ENCODE data around the gene SNX21.
"Not testable (repeated sequence)": the region's sequence is repeated elsewhere in the genome, so short reads cannot be mapped to it uniquely, and the experiment has no call there.

SNX21 gene, protein sequence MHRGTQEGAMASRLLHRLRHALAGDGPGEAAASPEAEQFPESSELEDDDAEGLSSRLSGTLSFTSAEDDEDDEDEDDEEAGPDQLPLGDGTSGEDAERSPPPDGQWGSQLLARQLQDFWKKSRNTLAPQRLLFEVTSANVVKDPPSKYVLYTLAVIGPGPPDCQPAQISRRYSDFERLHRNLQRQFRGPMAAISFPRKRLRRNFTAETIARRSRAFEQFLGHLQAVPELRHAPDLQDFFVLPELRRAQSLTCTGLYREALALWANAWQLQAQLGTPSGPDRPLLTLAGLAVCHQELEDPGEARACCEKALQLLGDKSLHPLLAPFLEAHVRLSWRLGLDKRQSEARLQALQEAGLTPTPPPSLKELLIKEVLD

DNA sequence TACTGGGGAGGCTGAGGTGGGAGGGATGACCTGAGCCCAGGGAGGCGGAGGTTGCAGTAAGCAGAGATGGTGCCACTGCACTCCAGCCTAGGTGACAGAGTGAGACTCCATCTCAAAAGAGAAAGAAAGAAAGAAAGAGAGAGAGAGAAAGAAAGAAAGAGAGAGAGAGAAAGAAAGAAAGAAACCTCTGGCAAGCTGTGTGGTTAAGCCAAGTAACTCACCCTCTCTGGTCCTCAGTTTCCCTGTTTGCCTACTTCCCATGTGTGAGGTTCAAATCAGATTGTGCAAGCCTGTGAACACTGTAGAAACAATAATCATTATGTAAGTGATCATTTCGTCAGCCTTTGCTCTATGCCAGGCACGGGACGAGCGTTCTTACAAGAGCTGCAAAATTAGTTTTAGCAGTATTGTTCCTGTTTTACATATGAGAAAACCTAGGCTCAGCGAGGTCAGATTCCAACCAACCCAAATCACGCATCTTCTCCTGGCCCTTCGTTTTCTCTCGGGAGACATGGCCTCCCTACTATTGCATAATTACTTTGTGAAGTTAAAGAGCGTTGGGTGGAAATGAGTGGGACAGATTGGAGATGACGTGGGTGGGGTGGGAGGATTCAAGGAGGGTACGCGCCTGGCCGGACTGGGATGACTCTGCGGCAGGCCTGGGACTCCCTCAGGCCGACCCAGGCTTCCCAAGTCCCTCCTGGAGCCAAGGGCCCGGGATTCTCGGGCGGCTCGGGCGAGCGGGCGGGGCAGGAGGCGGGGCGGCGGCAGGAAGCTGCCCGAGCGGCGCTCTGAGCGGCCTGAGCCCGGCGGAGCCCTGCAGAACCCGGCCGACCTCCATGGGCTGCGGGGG lies at the start of gene SNX21:
Gene SNX21, plus strand, starts transcription at position 770 of the 853 bp plus-strand sequence. CDS start 121 bp downstream, outside the sequence.
- DNase-seq, result peak; percentile 21

DNA sequence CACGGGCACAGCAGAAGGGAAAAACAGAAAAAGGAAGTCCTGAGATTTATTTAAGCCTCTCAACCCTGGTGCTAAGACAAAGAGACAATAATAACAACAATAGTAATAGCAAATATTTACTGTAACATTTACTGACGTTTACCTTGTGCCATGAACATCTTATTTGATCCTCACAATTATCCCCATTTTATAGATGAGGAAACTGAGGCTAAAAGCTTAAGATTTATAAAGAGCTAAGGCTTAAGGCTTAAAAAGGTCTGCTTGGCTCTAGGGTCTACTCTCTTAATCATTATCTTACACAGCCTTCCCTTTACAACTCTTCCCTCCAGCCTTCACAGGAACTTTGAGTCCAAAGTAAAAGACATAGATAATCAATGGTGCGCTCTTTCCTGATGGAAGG lies 45.2 kb upstream of the SNX21 start:
- no peak for DNase-seq

DNA sequence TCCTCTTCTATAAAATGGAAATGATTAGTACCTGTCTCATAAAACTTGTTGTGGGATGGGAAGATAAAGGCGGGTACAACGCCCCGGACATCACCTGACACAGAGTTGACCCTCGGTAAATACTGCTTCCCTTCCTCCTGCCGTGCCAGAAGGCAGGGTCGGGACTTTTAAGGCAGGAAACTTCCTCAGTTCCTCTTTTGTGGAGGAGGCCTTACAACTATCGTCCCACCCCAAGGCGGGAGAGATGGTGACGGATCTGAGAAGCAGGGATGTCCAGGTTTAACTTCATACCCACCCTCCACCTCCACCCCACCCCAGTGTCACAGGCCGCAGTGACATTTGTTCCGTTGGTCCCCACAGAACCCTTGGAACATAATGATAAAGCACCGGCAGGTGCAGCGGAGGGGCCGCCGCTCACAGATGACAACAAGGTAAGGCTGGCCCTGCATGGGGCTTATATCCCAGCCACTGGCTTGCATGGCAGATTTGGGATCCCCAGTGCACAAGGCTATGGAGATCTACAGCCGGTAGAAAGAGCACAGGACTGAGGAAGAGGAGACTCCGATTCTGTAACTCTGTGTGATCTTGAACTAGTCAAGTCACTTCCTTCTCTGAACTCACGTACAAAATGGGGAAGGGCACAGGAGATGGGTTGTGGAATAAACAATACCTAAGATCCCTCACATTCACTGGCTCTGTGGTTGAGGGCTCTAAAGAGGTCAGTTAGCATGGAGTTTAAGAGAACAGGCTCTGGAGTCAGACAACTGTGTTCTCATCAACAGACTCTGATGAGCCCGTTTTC lies 41.1 kb upstream of the SNX21 start:
- no peak for DNase-seq

DNA sequence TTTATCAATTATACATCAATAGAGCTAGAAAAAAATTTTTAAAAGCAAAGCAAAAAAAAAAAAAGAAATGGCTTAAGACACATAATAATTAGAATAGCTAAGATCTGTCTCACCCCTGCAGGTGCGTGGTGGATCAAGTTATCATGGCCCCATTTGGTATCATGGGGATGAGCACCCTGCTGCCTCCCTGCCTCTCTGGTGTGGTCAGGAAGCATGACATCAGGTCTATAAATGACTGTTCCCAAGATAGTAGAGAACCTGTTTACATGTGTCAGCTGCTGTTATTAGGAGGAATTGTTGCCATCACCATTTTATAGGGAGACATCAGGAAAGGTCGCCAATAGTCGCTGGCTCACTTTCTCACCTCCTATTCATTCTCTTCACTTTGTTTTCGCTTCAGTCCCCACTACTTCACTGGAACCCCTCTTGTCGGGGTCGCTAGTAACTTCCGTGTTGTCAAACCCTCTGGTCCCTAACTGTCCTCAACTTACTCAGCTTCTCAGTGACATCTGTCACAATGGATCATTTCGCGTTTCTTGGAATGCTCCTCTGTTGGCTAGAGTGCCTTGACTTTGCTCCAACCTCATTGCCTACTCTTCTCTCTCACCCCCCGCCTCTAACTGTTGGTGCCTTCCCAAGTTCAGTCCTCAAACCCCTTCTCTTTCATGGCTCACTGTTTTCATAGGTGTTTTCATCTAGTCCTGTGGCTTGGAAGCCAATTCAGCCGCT lies 37.1 kb upstream of the SNX21 start:
- no peak for DNase-seq

DNA sequence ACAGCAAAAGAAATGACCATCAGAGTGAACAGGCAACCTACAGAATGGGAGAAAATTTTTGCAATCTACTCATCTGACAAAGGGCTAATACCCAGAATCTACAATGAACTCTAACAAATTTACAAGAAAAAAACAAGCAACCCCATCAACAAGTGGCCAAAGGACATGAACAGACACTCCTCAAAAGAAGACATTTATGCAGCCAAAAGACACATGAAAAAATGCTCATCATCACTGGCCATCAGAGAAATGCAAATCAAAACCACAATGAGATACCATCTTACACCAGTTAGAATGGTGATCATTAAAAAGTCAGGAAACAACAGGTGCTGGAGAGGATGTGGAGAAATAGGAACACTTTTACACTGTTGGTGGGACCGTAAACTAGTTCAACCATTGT lies 36.1 kb upstream of the SNX21 start:
- not testable (repeated sequence) for DNase-seq

DNA sequence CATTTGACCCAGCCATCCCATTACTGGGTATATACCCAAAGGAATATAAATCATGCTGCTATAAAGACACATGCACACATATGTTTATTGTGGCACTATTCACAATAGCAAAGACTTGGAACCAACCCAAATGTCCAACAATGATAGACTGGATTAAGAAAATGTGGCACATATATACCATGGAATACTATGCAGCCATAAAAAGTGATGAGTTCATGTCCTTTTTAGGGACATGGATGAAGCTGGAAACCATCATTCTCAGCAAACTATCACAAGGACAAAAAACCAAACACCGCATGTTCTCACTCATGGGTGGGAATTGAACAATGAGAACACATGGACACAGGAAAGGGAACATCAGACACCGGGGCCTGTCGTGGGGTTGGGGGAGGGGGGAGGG lies 35.6 kb upstream of the SNX21 start:
- not testable (repeated sequence) for DNase-seq

DNA sequence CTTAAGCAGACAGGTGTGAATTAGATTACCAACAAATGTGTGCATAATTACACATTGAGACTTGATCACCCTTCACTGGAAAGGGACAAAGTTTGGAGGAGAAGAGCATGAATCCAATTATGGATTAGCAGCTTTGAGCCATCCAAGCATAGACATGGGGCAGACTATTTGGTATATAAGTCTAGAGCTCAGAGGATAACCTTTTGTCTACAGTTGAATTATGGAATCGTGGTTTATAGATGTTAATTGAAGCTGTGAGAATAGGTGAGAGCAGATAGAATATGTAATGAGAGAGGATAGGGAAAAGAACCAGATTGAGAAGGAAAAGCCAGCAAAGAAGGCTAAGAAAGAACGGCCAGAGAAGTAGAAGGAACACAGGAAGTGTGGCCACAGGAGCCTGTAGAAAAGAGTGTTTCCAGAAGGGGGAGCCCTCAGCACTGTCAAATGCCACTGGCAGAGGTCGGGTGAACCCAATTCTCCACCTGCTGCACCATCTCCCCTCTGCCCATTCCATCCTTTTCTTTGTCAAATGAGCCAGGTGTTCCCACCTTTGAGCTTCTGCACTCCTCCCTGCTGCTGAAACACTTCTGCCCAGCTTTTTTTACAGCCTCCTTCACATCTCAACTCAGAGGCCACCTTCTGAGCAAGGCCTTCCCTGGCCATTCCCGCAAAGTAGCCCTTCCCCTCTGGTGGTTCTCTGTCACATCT lies 34.5 kb upstream of the SNX21 start:
- DNase-seq, result peak; percentile 55

DNA sequence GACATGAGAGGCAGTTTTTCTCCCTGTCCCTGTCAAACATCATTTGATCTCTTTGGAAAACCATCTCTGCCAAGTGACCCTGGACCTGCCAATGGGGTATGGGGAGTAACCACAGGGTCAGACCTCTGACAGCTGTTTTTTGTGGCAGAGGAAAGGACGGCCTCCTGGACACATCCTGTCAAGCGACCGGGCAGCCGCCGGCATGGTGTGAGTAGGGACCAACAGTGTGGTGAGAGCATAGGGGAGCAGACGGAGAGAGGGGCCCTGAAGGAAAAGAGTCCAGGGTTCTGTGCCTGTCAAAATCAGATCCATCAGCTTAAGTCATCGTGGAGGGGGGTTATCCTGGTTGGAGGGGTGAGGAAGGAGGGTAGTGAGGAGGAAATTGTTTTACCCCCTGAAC lies 31.7 kb upstream of the SNX21 start:
- no peak for DNase-seq

DNA sequence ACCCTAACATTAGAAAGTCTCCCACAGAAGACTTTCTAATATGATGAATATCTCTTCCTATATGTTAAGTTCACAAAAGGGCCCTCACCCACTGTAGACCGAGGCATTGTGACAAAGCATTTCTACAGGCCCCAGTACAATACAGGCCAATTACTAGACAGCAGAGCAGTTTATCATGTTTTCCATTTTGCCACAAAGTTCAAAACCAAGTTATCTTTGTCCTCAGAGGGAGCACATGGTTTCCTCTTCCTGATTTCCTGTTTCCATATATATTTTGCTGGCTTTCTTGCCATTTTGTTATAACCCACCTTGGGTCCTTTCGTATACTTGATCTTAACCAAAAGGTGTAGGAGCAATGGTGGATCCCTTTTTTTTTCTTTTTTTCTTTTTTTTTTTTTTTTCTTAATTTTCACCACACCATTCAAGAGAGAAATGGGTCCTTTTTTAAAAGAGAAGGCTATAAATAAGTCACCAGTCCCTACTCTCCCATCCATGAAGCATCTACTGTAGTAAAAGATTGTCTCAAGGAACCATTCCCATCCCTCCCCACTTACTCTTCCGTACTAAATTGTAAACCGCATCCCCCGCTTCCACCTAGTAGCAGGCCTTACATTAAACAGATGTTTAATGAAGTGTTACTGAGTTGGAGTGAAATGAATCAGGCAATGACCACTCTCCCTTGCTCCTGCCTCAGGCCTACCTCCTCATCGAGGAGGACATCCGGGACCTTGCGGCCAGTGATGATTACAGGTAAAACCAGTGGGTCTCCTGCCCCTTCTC lies 23.2 kb upstream of the SNX21 start:
- DNase-seq, result no peak

DNA sequence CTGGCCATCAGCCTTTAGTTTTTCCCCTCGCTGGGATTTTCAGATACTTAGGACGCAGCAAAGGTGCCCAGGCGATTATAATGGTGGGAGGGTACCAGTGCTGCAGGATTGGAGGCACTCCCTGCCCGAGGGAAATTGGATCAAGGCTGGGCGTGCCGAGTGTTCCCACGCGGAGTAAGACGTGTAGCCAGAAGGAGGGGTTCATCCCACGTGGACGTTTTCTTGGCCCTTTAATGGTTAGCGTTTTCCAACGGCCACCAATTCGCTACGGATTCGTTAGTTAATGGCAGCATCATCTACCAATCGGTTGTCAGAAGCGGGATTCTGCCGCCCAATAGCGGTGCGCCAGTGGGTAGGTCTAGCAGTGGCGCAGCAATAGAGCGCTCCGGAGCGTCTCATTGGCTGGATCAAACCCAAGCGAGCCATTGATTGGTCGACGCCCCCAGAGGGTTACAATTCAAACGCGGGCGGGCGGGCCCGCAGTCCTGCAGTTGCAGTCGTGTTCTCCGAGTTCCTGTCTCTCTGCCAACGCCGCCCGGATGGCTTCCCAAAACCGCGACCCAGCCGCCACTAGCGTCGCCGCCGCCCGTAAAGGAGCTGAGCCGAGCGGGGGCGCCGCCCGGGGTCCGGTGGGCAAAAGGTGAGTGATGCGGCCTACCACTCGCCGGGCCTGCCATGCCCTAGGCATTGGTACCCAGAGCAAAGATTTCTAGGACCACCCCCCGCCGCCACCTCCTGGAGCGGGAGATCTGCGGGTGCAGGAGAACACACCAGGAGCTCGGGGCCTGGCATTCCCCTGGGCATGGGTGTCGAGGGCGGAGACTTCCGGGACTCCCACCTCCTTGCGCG lies 21.2 kb upstream of the SNX21 start, which contains the start of gene UBE2C:
Gene UBE2C, plus strand, starts transcription at position 488 of the 849 bp plus-strand sequence. Its CDS starts 52 bp downstream, at position 540.
- peak; percentile 98 for DNase-seq

DNA sequence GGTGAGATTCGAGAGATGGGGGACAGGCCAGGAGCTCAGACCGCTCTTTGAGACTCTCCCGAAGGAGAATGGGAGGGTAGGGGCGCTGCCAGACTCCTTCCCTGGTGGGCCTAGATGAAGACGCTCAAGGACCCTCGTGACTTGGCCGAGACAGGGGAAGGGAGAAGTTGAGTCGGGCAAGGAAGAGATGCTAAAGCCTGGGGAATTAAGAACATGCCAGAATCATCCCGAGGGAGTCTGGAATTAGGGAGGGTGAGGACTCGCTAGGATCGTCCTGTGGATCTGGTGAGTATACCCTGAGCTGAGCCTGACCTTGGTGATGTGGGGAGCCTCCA lies 20.6 kb upstream of the SNX21 start:
- DNase-seq, result no peak

DNA sequence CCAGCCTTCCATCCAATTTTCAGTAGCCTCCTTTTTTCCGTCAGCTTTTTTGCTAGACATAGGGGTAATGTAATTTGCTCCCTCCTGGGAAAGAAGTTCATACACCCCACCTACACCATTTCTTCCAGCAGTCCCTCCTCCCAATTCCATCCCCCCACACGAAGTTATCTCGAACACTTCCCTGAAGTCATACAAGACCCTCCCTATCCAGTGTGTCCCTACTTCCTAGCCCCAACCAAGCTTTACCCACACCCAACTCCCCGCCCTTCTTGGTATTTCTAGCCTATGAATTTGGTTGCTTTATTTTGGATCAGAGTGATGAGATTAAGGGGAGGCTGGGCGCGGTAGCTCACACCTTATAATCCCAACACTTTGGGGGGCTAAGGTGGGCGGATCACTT lies 20.1 kb upstream of the SNX21 start:
- no peak for DNase-seq

DNA sequence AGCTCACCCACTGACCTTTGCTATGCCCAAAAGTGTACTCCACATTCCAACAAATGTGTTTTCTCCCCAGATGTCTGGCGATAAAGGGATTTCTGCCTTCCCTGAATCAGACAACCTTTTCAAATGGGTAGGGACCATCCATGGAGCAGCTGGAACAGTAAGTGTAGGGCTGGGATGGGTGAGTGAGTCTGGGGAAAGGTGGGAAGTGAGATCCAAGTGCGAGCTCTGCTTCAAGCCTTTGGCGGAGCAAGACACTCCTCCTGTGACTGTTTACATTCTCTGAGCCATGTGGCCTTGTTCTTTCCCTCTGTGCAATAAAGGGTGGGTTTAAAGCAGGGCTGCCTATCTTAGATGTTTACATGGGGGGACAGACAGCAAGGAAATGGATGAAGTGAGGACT lies 19.3 kb upstream of the SNX21 start:
- no peak for DNase-seq

DNA sequence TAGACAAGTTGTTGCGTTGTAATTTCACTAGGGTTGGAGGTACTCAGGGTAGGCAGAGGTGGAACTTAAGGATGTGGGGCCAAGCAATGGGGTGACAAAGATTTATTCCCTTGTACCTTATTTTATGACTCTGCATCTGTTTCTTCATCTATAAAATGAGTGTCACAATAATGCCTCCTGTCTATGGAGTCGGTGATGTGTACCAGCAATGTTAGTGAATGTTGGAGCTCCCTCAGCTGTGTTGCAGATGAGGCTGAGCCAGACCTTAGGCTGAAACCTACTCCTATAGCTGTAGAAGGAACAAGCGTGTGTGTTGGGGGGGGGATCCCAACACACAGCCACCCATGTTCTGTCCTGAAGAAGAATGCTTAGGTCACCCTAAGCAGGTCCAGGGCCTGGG lies 16.6 kb upstream of the SNX21 start:
- no peak for DNase-seq

DNA sequence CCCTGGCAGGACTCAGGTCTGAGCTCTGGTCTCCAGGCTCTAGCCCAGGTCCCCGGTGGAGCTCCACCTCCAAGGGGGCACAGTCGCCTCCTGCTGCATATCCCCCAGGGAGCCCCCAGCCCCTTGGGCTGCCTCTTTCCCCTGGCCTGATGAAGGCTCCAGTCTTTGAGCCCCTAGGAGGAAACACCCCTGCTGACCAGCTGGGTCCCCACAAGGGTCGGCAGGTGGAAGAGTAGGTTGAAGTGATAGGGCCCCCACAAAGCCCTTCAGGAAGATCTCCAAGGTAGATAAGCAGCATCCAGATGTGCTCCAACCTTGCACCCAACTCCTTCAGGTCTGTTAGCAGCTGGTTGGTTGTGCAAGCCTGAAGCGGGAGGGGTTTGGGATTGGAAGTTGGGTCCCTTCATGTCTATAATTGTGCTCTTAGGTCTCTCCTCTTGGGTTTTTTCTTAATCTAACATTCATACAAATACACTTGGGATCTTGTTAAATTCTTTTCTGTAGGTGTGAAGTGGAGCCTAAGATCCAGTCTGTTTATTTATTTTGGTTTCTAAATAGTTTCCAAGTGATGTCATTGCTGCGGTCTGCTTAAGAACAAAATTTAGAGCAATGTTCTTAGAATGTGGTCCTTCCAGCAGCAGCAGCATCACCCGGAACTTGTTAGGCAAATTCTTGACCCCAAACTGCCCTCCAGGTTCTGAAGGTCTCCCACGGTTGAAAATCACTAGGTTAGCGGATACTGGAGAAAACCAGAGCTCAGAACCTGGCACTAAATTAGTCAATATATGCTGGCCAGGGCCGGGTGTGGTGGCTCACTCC lies 16.0 kb upstream of the SNX21 start:
- no peak for DNase-seq

DNA sequence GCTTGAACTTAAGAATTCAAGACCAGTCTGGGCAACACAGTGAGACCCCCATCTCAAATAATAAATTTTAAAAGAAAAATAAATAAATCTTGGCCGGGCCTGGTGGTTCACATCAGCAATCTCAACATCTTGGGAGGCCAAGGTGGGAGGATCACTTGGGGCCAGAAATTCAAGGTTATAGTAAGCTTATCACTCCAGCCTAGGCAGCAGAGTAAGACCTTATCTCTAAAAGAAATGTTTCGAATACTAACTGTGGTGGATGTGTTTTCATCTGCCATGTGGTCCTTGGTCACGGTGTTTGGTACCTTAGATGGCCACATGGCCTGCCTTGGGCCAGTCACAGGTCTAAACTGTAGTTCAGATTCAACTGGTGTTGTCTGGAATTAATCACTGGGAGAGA lies 15.4 kb upstream of the SNX21 start:
- no peak for DNase-seq

DNA sequence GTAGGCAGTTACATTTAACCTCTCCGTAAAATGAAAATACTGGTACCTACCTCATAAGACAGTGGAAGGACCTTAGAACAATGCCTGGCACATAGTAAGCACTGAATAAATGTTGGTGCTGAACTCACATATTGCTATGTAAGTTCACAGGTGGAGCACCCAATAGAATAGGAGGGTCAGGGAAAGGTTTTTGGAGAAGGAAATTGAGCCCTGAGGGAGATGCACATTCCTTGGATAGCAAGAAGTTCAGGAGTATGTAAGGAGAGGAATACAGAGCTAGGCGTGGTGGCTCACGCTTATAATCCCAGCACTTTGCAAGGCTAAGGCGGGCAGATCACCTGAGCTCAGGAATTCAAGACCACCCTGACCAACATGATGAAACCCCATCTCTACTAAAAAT lies 14.1 kb upstream of the SNX21 start:
- DNase-seq, result no peak

DNA sequence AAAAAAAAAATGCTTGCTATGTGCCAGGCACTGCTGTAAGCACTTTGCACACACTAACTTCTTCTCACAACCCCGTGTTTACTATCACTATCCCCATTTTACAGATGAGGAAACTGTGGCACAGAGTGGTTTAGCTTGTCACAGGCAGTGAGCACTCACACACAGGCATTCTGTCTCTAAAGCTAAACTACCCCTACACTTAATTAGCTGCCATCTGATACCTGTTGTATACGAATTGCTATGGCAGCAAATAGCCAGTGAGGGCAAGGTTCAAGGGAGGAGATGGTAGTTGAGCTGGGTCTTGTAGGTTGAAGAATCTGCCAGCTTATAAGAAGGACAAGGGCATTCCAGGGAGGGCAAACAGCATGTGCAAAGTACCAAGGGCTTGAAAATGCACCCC lies 11.7 kb upstream of the SNX21 start:
- no peak for DNase-seq

DNA sequence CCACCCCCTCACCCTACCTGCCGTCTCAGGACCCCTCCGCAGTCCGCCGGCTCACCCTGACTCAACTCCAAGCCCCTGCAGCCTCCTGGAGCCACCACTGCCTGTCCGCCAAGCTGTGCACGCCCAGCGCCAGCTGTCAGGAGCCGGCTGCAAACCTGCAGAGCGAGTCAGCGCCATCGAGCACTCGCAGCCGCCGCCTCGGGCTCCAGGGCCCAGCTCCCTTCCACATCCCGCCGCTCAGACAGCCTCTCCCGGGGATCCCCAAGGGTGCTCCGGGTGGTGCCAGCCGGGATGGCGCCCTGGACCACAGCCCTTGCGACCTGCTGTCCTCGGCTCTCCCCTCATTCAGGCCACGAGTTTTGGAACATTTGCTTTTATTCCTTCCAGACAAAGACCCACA lies 10.7 kb upstream of the SNX21 start:
- no peak for DNase-seq
